Stimulated activated CD4-positive, alpha-beta T cell treated with anti-CD3 and anti-CD28 coated beads, Interleukin-2, amount 100 ng/mL, for 24 hours (primary cell): ENCODE measurements around the gene KRTAP19-3.

Experiments
- DNase-seq, 2 donors: peaks; one replicate each; pipeline ENCODE4 v3.0.0-alpha.2; 2020

The KRTAP19-3 gene

GRCh38 chr21:30491963-30492428 lies at the start of gene KRTAP19-3:
KRTAP19-3 (minus strand) TSS chr21:30492013; CDS start chr21:30491957, 56 bp downstream.
- no peak for DNase-seq

- DNase-seq: no peak
Observed at GRCh38 chr21:30518876-30519275, 27.1 kb upstream of the KRTAP19-3 start.

- no peak for DNase-seq
Observed at GRCh38 chr21:30515681-30516080, 23.9 kb upstream of the KRTAP19-3 start.

GRCh38 chr21:30505621-30506205 lies 13.9 kb upstream of the KRTAP19-3 start:
- peak in 1 of 2 donors; percentile 3 for DNase-seq

- no peak for DNase-seq
Observed at GRCh38 chr21:30502041-30502440, 10.2 kb upstream of the KRTAP19-3 start, which contains the start of gene KRTAP19-5. KRTAP19-5 (minus strand) TSS chr21:30502141; CDS start chr21:30502090, 51 bp downstream.

GRCh38 chr21:30497065-30497464 lies 5.3 kb upstream of the KRTAP19-3 start, which contains the start of gene KRTAP19-4:
KRTAP19-4 (minus strand) TSS chr21:30497165; CDS start chr21:30497110, 55 bp downstream.
- DNase-seq: no peak

- DNase-seq: no peak
Observed at GRCh38 chr21:30487336-30487735, 4.5 kb downstream of the KRTAP19-3 start, which contains the start of gene KRTAP19-2. KRTAP19-2 (minus strand) TSS chr21:30487436; CDS start chr21:30487348, 88 bp downstream.

- DNase-seq: no peak
Observed at GRCh38 chr21:30486180-30486579, 5.6 kb downstream of the KRTAP19-3 start.

GRCh38 chr21:30482130-30482529 lies 9.7 kb downstream of the KRTAP19-3 start:
- no peak for DNase-seq

GRCh38 chr21:30480145-30480544 lies 11.7 kb downstream of the KRTAP19-3 start, which contains the start of gene KRTAP19-1:
KRTAP19-1 (minus strand) TSS chr21:30480367; CDS start chr21:30480317, 50 bp downstream.
- DNase-seq: no peak

GRCh38 chr21:30479259-30479658 lies 12.6 kb downstream of the KRTAP19-3 start:
- no peak for DNase-seq

- DNase-seq: no peak
Observed at GRCh38 chr21:30478004-30478403, 13.8 kb downstream of the KRTAP19-3 start.

- DNase-seq: no peak
Observed at GRCh38 chr21:30468900-30469714, 22.7 kb downstream of the KRTAP19-3 start.

- DNase-seq: no peak
Observed at GRCh38 chr21:30463713-30464112, 28.1 kb downstream of the KRTAP19-3 start.

- no peak for DNase-seq
Observed at GRCh38 chr21:30448514-30448913, 43.3 kb downstream of the KRTAP19-3 start.

- DNase-seq: no peak
Observed at GRCh38 chr21:30447056-30447455, 44.8 kb downstream of the KRTAP19-3 start.

GRCh38 chr21:30444204-30444603 lies 47.6 kb downstream of the KRTAP19-3 start:
- no peak for DNase-seq

GRCh38 chr21:30443226-30443625 lies 48.6 kb downstream of the KRTAP19-3 start:
- no peak for DNase-seq
